ENCODE data around the gene TSEN54. TPM values are rescaled to one million over a fixed set of nuclear protein-coding genes. Genes with fewer than 3 reads are reported as not detected.
A peak's percentile ranks its signal among the peaks of the same experiment; 100 is the strongest.

Gene TSEN54
- total RNA-seq, 4 donors from 2014 or later: 36.6 to 105 (median 61.2) TPM

DNA sequence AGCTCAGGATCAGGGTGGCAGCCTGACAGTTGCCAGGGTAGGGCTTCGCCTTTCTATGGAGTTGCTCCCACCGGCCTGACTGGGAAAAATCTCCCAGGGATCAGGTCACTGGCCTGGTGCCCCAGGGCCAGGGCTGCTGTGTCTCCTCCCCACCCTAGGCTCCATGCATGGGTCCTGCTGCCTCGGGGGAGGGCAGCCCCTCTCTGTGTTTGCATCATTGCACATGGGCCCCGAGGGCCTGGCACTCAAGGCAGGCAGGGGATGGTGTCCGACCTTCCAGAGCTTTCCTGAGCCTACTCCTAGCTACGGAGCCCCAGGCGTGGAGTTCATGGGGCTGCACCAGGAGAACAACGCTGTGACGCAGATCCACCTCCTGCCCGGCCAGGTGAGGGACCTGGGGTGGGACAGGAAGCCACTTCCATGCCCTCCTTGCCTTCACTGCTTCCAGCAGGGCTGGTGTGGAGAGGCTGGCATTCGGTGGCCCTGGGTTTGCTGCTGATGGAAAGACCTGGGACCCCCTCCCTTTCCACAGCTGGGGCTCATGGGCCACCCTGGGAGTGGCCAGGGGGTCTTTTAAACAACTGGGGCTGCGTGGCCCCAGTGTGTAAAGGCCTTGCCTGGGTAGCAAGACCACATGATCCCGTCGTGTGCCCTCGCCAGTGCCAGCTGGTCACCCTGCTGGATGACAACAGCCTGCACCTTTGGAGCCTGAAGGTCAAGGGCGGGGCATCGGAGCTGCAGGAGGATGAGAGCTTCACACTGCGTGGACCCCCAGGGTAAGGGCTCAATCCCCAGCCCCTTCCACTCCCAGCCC, 41.7 kb downstream of the TSEN54 start:
- Histone ChIP-seq H3K27me3 (no peaks in the 10 kb centered on the region), H3K4me3 (no peak overlapping the region), H3K4me1 (peaks cover 0 to 36% (median 34%) of the 10 kb centered on the region in 4 donors), H3K36me3 (peaks cover 0 to 1% (median 0%) of the 10 kb centered on the region in 4 donors), H3K27ac (peak overlapping the region; percentile 74 to 80 (median 77)), H3K9me3 (no peaks in the 10 kb centered on the region)
- TF ChIP-seq EP300 (IDR thresholded peaks at IDR 0.05; ENCODE audit: low read depth) (no peak), POLR2A (IDR thresholded peaks at IDR 0.05) (no peak), POLR2AphosphoS5 (IDR thresholded peaks at IDR 0.05) (no peak), CTCF (IDR thresholded peaks at IDR 0.05) (no peak)
- in situ Hi-C loops (cut with MboI; ENCODE audit: low pct_ligation_motif_present in 1 of 4, low pct_unique_long_range_greater_than_20kb in 1 of 4, low sequenced_read_pairs in 3 of 4) (no loop called here), intact Hi-C loops (cut with DNase I; ENCODE audit: low total_unique reads) (no loop called here)
- 60 to 69% methylated on average over 2 to 15 of the region's 18 CpGs for WGBS, 2 donors (ENCODE audit: low coverage in 1 of 2)
- DNase-seq: no peak

DNA sequence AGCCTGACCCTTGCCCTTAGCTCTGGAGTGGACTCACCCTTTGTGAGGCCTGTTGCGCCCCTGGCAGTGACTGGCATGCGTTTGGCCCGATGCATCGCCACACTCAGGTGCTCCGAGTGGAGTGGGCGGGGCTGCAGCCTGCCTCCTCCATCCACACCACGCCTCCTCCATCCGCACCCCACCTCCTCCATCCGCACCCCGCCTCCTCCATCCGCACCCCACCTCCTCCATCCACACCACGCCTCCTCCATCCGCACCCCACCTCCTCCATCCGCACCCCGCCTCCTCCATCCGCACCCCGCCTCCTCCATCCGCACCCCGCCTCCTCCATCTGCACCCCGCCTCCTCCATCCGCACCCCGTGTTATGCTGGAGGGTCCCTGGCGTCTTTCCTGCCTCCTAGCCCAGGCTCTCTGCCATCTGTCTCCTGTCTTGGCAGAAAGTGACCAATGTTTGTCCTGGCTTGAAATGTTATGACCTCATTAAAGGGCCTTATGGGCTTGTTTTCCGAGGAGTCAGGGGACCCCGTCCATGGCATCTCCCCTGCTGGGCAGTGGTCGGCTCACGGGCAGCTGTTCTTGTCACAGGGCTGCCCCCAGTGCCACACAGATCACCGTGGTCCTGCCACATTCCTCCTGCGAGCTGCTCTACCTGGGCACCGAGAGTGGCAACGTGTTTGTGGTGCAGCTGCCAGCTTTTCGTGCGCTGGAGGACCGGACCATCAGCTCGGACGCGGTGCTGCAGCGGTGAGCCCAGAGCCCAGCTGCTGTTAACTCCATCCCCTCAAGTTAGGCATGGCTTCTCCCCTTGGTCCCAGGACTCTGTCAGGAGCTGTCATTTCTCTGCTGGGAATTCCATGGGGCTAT, 42.6 kb downstream of the TSEN54 start:
- peaks cover 0 to 34% (median 32%) of the 10 kb centered on the region in 4 donors for H3K4me1 ChIP-seq
- peaks cover 0 to 10% (median 0%) of the 10 kb centered on the region in 4 donors for H3K36me3 ChIP-seq
- H3K4me3 ChIP-seq: no peak overlapping the region
- no peaks in the 10 kb centered on the region for H3K27me3 ChIP-seq
- TF ChIP-seq EP300 (IDR thresholded peaks at IDR 0.05; ENCODE audit: low read depth): no peak
- peak in 1 of 3 donors; percentile 7 for TF ChIP-seq POLR2AphosphoS5 (IDR thresholded peaks at IDR 0.05)
- no peak for TF ChIP-seq POLR2A (IDR thresholded peaks at IDR 0.05)
- intact Hi-C loops (cut with DNase I; ENCODE audit: low total_unique reads): no loop called here
- in situ Hi-C loops (cut with MboI; ENCODE audit: low pct_ligation_motif_present in 1 of 4, low pct_unique_long_range_greater_than_20kb in 1 of 4, low sequenced_read_pairs in 3 of 4): no loop called here
- peak overlapping the region in 2 of 4 donors; percentile 77 to 80 for H3K27ac ChIP-seq
- no peak for DNase-seq
- no peaks in the 10 kb centered on the region for H3K9me3 ChIP-seq
- WGBS, 2 donors (ENCODE audit: low coverage in 1 of 2): 86% methylated on average over 35 of the region's 38 CpGs; no CpG with 5 or more reads in 1 of the 2 donors

- Histone ChIP-seq H3K9me3 (no peaks in the 10 kb centered on the region), H3K36me3 (peaks cover 0 to 18% (median 0%) of the 10 kb centered on the region in 4 donors), H3K27me3 (no peaks in the 10 kb centered on the region), H3K4me1 (peaks cover 0 to 33% (median 31%) of the 10 kb centered on the region in 4 donors), H3K27ac (no peak overlapping the region), H3K4me3 (no peak overlapping the region)
- WGBS, 2 donors (ENCODE audit: low coverage in 1 of 2): 83 to 84% methylated on average over 3 to 9 of the region's 9 CpGs
- no peak for DNase-seq
- TF ChIP-seq EP300 (IDR thresholded peaks at IDR 0.05; ENCODE audit: low read depth): no peak
- TF ChIP-seq POLR2AphosphoS5 (IDR thresholded peaks at IDR 0.05): no peak
- TF ChIP-seq POLR2A (IDR thresholded peaks at IDR 0.05): no peak
- no peak for TF ChIP-seq CTCF (IDR thresholded peaks at IDR 0.05)
- in situ Hi-C loops (cut with MboI; ENCODE audit: low pct_ligation_motif_present in 1 of 4, low pct_unique_long_range_greater_than_20kb in 1 of 4, low sequenced_read_pairs in 3 of 4) (no loop called here), intact Hi-C loops (cut with DNase I; ENCODE audit: low total_unique reads) (no loop called here)
Observed at GRCh38 chr17:75559958-75560533, 43.7 kb downstream of the TSEN54 start.

DNA sequence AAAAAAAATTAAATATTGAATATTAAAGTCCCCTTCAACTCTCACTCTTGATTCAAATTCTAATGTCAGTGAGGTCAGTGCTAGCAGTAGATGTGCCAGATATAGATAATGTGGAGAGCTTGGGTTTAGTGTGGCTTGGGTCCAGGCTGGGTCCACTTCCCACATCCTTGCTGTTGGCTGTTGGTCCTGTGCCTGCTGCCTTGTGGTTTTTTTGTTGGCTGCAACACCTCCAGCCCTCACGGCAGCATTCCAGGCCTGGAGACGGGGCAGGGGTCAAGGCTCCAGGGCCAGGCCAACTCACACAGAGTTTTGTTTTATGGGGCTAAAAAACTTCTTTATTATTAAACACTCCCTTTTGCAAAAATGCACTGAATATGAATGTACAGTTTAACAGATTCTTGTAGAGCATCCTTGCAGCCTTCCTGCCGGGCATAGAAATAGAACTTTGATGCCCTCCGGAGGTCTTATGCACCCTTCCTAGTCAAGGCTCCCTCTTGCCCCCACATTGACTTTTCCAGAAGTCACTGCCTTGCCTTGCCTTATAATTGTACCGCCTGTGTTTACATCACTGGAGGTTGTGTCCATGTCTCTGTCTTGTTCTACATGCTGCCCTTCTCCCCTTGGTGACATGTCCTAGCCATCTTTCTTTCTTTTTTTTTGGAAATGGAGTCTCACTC, 45.7 kb downstream of the TSEN54 start:
- no peak for DNase-seq
- in situ Hi-C loops (cut with MboI; ENCODE audit: low pct_ligation_motif_present in 1 of 4, low pct_unique_long_range_greater_than_20kb in 1 of 4, low sequenced_read_pairs in 3 of 4): no loop called here
- Histone ChIP-seq H3K9me3 (no peaks in the 10 kb centered on the region), H3K27me3 (no peaks in the 10 kb centered on the region), H3K36me3 (peaks cover 0 to 24% (median 0%) of the 10 kb centered on the region in 4 donors), H3K4me3 (no peak overlapping the region), H3K27ac (no peak overlapping the region), H3K4me1 (peaks cover 0 to 13% (median 12%) of the 10 kb centered on the region in 4 donors)
- intact Hi-C loops (cut with DNase I; ENCODE audit: low total_unique reads): no loop called here
- TF ChIP-seq EP300 (IDR thresholded peaks at IDR 0.05; ENCODE audit: low read depth) (no peak), POLR2AphosphoS5 (IDR thresholded peaks at IDR 0.05) (no peak), POLR2A (IDR thresholded peaks at IDR 0.05) (no peak), CTCF (IDR thresholded peaks at IDR 0.05) (no peak)
- WGBS, 2 donors (ENCODE audit: low coverage in 1 of 2): 83 to 86% methylated on average over 1 to 5 of the region's 5 CpGs

Measured in transverse colon (tissue), 4 donors.